Measurements from ENCODE around the gene ZNF20. TPM values are rescaled to one million over a fixed set of nuclear protein-coding genes. Genes with fewer than 3 reads are reported as not detected.
A peak's percentile ranks its signal among the peaks of the same experiment; 100 is the strongest.
"Not testable (repeated sequence)": the region's sequence is repeated elsewhere in the genome, so short reads cannot be mapped to it uniquely, and the experiment has no call there.

The ZNF20 gene
- total RNA-seq, 4 donors from 2014 or later: 2.1 to 8.8 (median 3.9) TPM

- no peak for DNase-seq (ENCODE audit: low spot score in 2 of 2)
- Histone ChIP-seq H3K36me3 (no peaks in the 10 kb centered on the region), H3K27me3 (no peaks in the 10 kb centered on the region), H3K4me3 (peak overlapping the region; percentile 60), H3K4me1 (peaks cover 21% of the 10 kb centered on the region), H3K27ac (no peak overlapping the region), H3K9me3 (no peaks in the 10 kb centered on the region)
- TF ChIP-seq CTCF (IDR thresholded peaks at IDR 0.05) (no peak), EP300 (IDR thresholded peaks at IDR 0.05) (no peak), POLR2A (IDR thresholded peaks at IDR 0.05) (no peak), POLR2AphosphoS5 (IDR thresholded peaks at IDR 0.05) (no peak)
- 20% methylated on average over 10 of the region's 10 CpGs for WGBS
Observed at GRCh38 chr19:12092956-12093355, 47.2 kb downstream of the ZNF20 start.

GRCh38 chr19:12092065-12092867 is 47.9 kb downstream of the ZNF20 start:
- peaks cover 21% of the 10 kb centered on the region for H3K4me1 ChIP-seq
- TF ChIP-seq CTCF (IDR thresholded peaks at IDR 0.05): no peak
- TF ChIP-seq POLR2A (IDR thresholded peaks at IDR 0.05): no peak
- no peak for TF ChIP-seq EP300 (IDR thresholded peaks at IDR 0.05)
- no peak for TF ChIP-seq POLR2AphosphoS5 (IDR thresholded peaks at IDR 0.05)
- DNase-seq (ENCODE audit: low spot score in 2 of 2): peak; percentile 89 to 93

GRCh38 chr19:12090807-12091206 is 49.3 kb downstream of the ZNF20 start:
- H3K36me3 ChIP-seq: no peaks in the 10 kb centered on the region

More at GRCh38 chr19:12092065-12092867, 47.9 kb downstream of the ZNF20 start:
- peak overlapping the region; percentile 60 for H3K4me3 ChIP-seq
- no peaks in the 10 kb centered on the region for H3K27me3 ChIP-seq
- H3K36me3 ChIP-seq: no peaks in the 10 kb centered on the region
- no peaks in the 10 kb centered on the region for H3K9me3 ChIP-seq
- 2% methylated on average over 13 of the region's 53 CpGs for WGBS
- peak overlapping the region; percentile 34 for H3K27ac ChIP-seq

GRCh38 chr19:12085074-12085818 is 54.9 kb downstream of the ZNF20 start:
- TF ChIP-seq EP300 (IDR thresholded peaks at IDR 0.05): no peak
- TF ChIP-seq POLR2A (IDR thresholded peaks at IDR 0.05): no peak
- TF ChIP-seq POLR2AphosphoS5 (IDR thresholded peaks at IDR 0.05): no peak
- no peak for TF ChIP-seq CTCF (IDR thresholded peaks at IDR 0.05)
- no peaks in the 10 kb centered on the region for H3K36me3 ChIP-seq
- peaks cover 5% of the 10 kb centered on the region for H3K9me3 ChIP-seq
- H3K27me3 ChIP-seq: no peaks in the 10 kb centered on the region
- H3K4me3 ChIP-seq: no peak overlapping the region
- DNase-seq (ENCODE audit: low spot score in 2 of 2): no peak
- WGBS: 91% methylated on average over 5 of the region's 5 CpGs
- no peak overlapping the region for H3K27ac ChIP-seq
- H3K4me1 ChIP-seq: no peaks in the 10 kb centered on the region

More at GRCh38 chr19:12090807-12091206, 49.3 kb downstream of the ZNF20 start:
- peaks cover 21% of the 10 kb centered on the region for H3K4me1 ChIP-seq
- TF ChIP-seq POLR2A (IDR thresholded peaks at IDR 0.05): no peak
- peak; percentile 13 to 64 for TF ChIP-seq CTCF (IDR thresholded peaks at IDR 0.05)
- no peak overlapping the region for H3K4me3 ChIP-seq
- peak in 1 of 2 donors; percentile 71 for DNase-seq (ENCODE audit: low spot score in 2 of 2)
- no peak overlapping the region for H3K27ac ChIP-seq
- H3K9me3 ChIP-seq: no peaks in the 10 kb centered on the region
- no peaks in the 10 kb centered on the region for H3K27me3 ChIP-seq
- 40% methylated on average over 5 of the region's 5 CpGs for WGBS

- H3K9me3 ChIP-seq: peaks cover 16% of the 10 kb centered on the region
- not testable (repeated sequence) for H3K27me3 ChIP-seq; H3K4me3 ChIP-seq; H3K27ac ChIP-seq; DNase-seq (ENCODE audit: low spot score in 2 of 2); H3K4me1 ChIP-seq; H3K36me3 ChIP-seq
- WGBS: 90% methylated on average over 6 of the region's 6 CpGs
Observed at GRCh38 chr19:12083336-12083735, 56.8 kb downstream of the ZNF20 start.

Other genes with a start within 250 kb of the ZNF20 start
- 10 to 100 TPM in 3 of 4 donors, 1 to 10 TPM in 1; 10.0 to 34.0 (median 14.9) TPM for gene ZNF700, start 215.2 kb downstream of the ZNF20 start, total RNA-seq
- 1 to 10 TPM; 1.9 to 5.6 (median 3.8) TPM for gene ZNF763, start 175.3 kb downstream of the ZNF20 start, total RNA-seq
- gene ZNF433, start 104.7 kb downstream of the ZNF20 start, total RNA-seq: 10 to 100 TPM in 3 of 4 donors, 1 to 10 TPM in 1; 6.1 to 22.6 (median 10.4) TPM
- 1 to 10 TPM in 2 of 4 donors, under 1 TPM in 1, not detected in 1; 0.34 to 1.3 (median 1.1) TPM for gene ZNF878, start 87.4 kb downstream of the ZNF20 start, total RNA-seq
- gene ZNF844, start 75.6 kb downstream of the ZNF20 start, total RNA-seq: 10 to 100 TPM; 11.5 to 18.1 (median 12.3) TPM
- gene ZNF625, start 16.4 kb upstream of the ZNF20 start, total RNA-seq: 1 to 10 TPM; 2.4 to 5.1 (median 4.3) TPM
- gene ZNF136, start 22.7 kb upstream of the ZNF20 start, total RNA-seq: 10 to 100 TPM in 1 of 4 donors, 1 to 10 TPM in 3; 7.3 to 10.8 (median 8.4) TPM
- 10 to 100 TPM in 2 of 4 donors, 1 to 10 TPM in 2; 7.2 to 24.2 (median 11.7) TPM for gene ZNF44, start 154.5 kb upstream of the ZNF20 start, total RNA-seq
- gene ZNF563, start 193.3 kb upstream of the ZNF20 start, total RNA-seq: 1 to 10 TPM; 2.6 to 8.3 (median 5.8) TPM
- 1 to 10 TPM in 3 of 4 donors, under 1 TPM in 1; 0.60 to 4.6 (median 3.1) TPM for gene ZNF442, start 225.3 kb upstream of the ZNF20 start, total RNA-seq

Measured in suprapubic skin (tissue), 4 donors.